Tibial artery (tissue), 4 donors: Measurements from ENCODE around the gene NCBP1.

Experiments
- DNase-seq, 2 donors: peaks; one replicate each; pipeline ENCODE4 v3.0.0-alpha.2; 2019
- H3K27ac ChIP-seq, 2 donors: fragments of 200-600 bp; sonication (generic) in 1 of 2; 1 replicate in 1 of 2; 2 replicates in 1 of 2; pipeline ENCODE4 v1.5.1; 2018 to 2019; ENCODE audit warnings: mild to moderate bottlenecking in 1 of 2
- H3K27me3 ChIP-seq, 2 donors: fragments of 200-600 bp; sonication (generic) in 1 of 2; one replicate each; pipeline versions ENCODE4 v1.5.1 to v1.6.0; 2016 to 2019
- H3K36me3 ChIP-seq, 3 donors: fragments of 200-600 bp; sonication (generic) in 2 of 3; one replicate each; pipeline ENCODE4 v1.5.1; 2016 to 2019; ENCODE audit warnings: mild to moderate bottlenecking in 2 of 3
- H3K4me1 ChIP-seq, 4 donors: fragments of 200-600 bp; sonication (generic) in 2 of 4; 1 replicate in 3 of 4; 2 replicates in 1 of 4; pipeline ENCODE4 v1.5.1; 2016 to 2019
- H3K4me3 ChIP-seq, 2 donors: fragments of 200-600 bp; sonication (generic) in 1 of 2; 1 replicate in 1 of 2; 2 replicates in 1 of 2; pipeline ENCODE4 v1.5.1; 2018 to 2019; ENCODE audit warnings: mild to moderate bottlenecking in 2 of 2
- H3K9me3 ChIP-seq, 3 donors: fragments of 200-600 bp; sonication (generic) in 1 of 3; one replicate each; pipeline ENCODE4 v1.5.1; 2016 to 2019
- CTCF ChIP-seq, 2 experiments: fragments of 200-600 bp in 1 of 2; fragments of 450-650 bp in 1 of 2; IDR thresholded peaks; one replicate each; pipeline ENCODE4 v1.5.1; 2017 to 2019; ENCODE audit warnings: antibody characterized with exemption in 2 of 2, mild to moderate bottlenecking in 1 of 2, moderate library complexity in 1 of 2
- intact Hi-C: fragments of 100-400 bp; cut with DNase I; formaldehyde crosslinking; loops from one replicate; pipeline ENCODE4 v1.15.0; 2023; ENCODE audit warnings: low total_unique reads

NCBP1 gene

GRCh38 chr9:97659771-97660170, 26.1 kb downstream of the NCBP1 start:
- no peak for TF ChIP-seq CTCF (IDR thresholded peaks at IDR 0.05)

DNA sequence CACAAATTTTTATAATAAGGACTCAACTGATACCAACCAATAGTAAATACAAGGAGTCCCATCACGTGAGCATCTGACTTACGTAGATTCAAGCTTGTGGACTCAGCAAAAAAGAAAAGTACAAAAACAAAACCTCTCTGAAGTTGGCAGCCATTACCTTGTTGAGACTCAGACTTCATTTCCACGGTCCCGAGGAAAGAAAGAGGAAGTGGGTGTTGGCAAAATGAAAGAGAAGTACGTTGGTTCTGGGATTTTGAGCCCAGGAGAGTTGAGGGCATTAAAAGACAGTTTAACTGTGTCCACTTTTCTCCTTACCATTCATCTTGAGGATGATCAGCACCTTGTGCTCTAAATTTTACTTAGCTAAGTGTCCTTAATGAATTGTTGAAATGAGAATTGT, 26.7 kb downstream of the NCBP1 start:
- H3K36me3 ChIP-seq: peaks cover 66 to 90% (median 90%) of the 10 kb centered on the region in 3 donors
- no peak overlapping the region for H3K27ac ChIP-seq

More at GRCh38 chr9:97659771-97660170, 26.1 kb downstream of the NCBP1 start:
- Histone ChIP-seq H3K4me3 (no peak overlapping the region), H3K27me3 (no peaks in the 10 kb centered on the region), H3K36me3 (peaks cover 65 to 90% (median 89%) of the 10 kb centered on the region in 3 donors), H3K27ac (no peak overlapping the region), H3K9me3 (no peaks in the 10 kb centered on the region), H3K4me1 (no peaks in the 10 kb centered on the region)
- DNase-seq: no peak
- intact Hi-C loops: no loop called here

DNA sequence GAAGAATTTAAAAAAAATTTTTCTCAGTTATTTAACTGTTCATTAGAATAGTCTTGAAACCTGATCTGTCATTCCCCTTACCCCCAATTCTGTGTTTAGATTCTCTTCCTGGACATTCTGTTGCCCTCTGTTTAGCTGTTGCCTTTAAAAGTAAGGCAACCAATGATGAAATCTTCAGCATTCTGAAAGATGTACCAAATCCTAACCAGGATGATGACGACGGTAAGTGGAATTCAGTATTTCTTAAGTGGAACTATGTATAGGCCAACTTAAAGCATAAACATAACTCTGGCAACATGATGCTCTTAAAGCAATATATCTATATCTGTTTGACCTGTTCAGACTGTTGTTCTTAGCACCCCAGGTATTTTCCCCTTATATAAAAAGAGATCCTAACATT, 27.2 kb downstream of the NCBP1 start:
- H3K27ac ChIP-seq: no peak overlapping the region
- peaks cover 66 to 90% (median 90%) of the 10 kb centered on the region in 3 donors for H3K36me3 ChIP-seq
- no peak for TF ChIP-seq CTCF (IDR thresholded peaks at IDR 0.05)

More for the DNA sequence above, 26.7 kb downstream of the NCBP1 start:
- Histone ChIP-seq H3K4me1 (no peaks in the 10 kb centered on the region), H3K4me3 (no peak overlapping the region), H3K27me3 (no peaks in the 10 kb centered on the region), H3K9me3 (no peaks in the 10 kb centered on the region)
- no peak for TF ChIP-seq CTCF (IDR thresholded peaks at IDR 0.05)
- intact Hi-C loops: no loop called here
- no peak for DNase-seq

DNA sequence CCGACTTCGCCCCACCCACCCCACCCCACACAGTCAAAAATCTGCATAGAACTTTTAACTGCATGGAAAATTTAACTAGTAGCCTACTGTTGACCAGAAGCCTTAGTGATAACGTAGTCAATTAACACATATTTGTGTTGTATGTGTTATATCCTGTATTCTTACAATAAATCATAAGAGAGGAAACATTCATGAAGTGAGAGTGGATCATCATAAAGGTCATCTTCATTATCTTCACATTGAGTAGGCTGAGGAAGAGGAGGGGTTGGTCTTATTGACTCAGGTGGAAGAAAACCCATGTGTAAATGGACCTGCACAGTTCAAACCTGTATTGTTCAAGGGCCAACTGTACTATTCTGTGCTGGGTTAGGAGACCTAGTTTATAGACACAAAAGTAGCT, 32.1 kb downstream of the NCBP1 start:
- Histone ChIP-seq H3K9me3 (no peaks in the 10 kb centered on the region), H3K27me3 (no peaks in the 10 kb centered on the region), H3K27ac (no peak overlapping the region), H3K4me3 (no peak overlapping the region), H3K36me3 (peaks cover 83 to 97% (median 93%) of the 10 kb centered on the region in 3 donors), H3K4me1 (no peaks in the 10 kb centered on the region)
- TF ChIP-seq CTCF (IDR thresholded peaks at IDR 0.05): no peak
- no peak for DNase-seq
- intact Hi-C loops: no loop called here

More for the DNA sequence above, 27.2 kb downstream of the NCBP1 start:
- Histone ChIP-seq H3K9me3 (no peaks in the 10 kb centered on the region), H3K4me1 (no peaks in the 10 kb centered on the region), H3K27me3 (no peaks in the 10 kb centered on the region), H3K4me3 (no peak overlapping the region)
- intact Hi-C loops: no loop called here
- no peak for DNase-seq

- H3K9me3 ChIP-seq: no peaks in the 10 kb centered on the region
- no peak overlapping the region for H3K27ac ChIP-seq
- intact Hi-C loops: no loop called here
- no peaks in the 10 kb centered on the region for H3K27me3 ChIP-seq
- no peaks in the 10 kb centered on the region for H3K4me1 ChIP-seq
- TF ChIP-seq CTCF (IDR thresholded peaks at IDR 0.05): no peak
- no peak for DNase-seq
- peaks cover 91 to 98% (median 92%) of the 10 kb centered on the region in 3 donors for H3K36me3 ChIP-seq
- H3K4me3 ChIP-seq: no peak overlapping the region
Measured at GRCh38 chr9:97666907-97667686, 33.5 kb downstream of the NCBP1 start.
